Keratinocyte (primary cell): ENCODE measurements around the gene INO80E. TPM values are rescaled to one million over a fixed set of nuclear protein-coding genes. Genes with fewer than 3 reads are reported as not detected.

ENCODE experiments used
- DNase-seq: peaks from one replicate; pipeline ENCODE4 v3.0.0-alpha.2; 2011; ENCODE audit warnings: low read depth, missing footprints, low spot score
- FAIRE-seq: peaks from 2 replicates; lab custom pipeline; 2011; peaks lifted over from hg19 to GRCh38; lab: Jason Lieb, UNC
- H2AFZ ChIP-seq: 2 replicates; pipeline ENCODE4 v1.6.0; 2012; ENCODE audit warnings: low read length, control low read depth, inconsistent platforms; ENCODE audit not compliant: control insufficient read depth
- H3K27ac ChIP-seq: 2 replicates; pipeline ENCODE4 v1.5.1; 2011; ENCODE audit warnings: low read length; ENCODE audit not compliant: control insufficient read depth, insufficient read depth
- H3K27me3 ChIP-seq: 3 replicates; pipeline ENCODE4 v1.6.0; 2011; ENCODE audit warnings: low read length; ENCODE audit not compliant: control insufficient read depth, insufficient read depth; ENCODE audit errors: extremely low read depth
- H3K36me3 ChIP-seq, 2 experiments: 2 replicates in 1 of 2; 3 replicates in 1 of 2; pipeline ENCODE4 v1.5.1; 2011; ENCODE audit warnings: low read length in 2 of 2, mild to moderate bottlenecking in 1 of 2; ENCODE audit not compliant: control insufficient read depth in 2 of 2, insufficient read depth in 2 of 2; ENCODE audit errors: extremely low read depth in 1 of 2
- H3K4me1 ChIP-seq: 3 replicates; pipeline ENCODE4 v1.5.1; 2011; ENCODE audit warnings: low read length; ENCODE audit not compliant: control insufficient read depth, insufficient read depth; ENCODE audit errors: extremely low read depth
- H3K4me2 ChIP-seq: 3 replicates; pipeline ENCODE4 v1.6.0; 2011; ENCODE audit warnings: low read depth, low read length; ENCODE audit not compliant: control insufficient read depth, insufficient read depth; ENCODE audit errors: extremely low read depth
- H3K4me3 ChIP-seq, 3 experiments: fragments of 200-600 bp in 1 of 3; sonication (generic) in 1 of 3; 2 replicates in 2 of 3; 3 replicates in 1 of 3; pipeline ENCODE4 v1.5.1; 2011 to 2016; ENCODE audit warnings: low read length in 3 of 3, mild to moderate bottlenecking in 3 of 3, control low read depth in 2 of 3, inconsistent platforms in 1 of 3, low read depth in 1 of 3, mixed read lengths in 1 of 3, mixed run types in 1 of 3, moderate library complexity in 1 of 3; ENCODE audit not compliant: control insufficient read depth in 2 of 3, insufficient read depth in 2 of 3; ENCODE audit errors: extremely low read depth in 1 of 3
- H3K79me2 ChIP-seq: 2 replicates; pipeline ENCODE4 v1.6.0; 2012; ENCODE audit warnings: low read length; ENCODE audit not compliant: control insufficient read depth, insufficient read depth
- H3K9ac ChIP-seq: 3 replicates; pipeline ENCODE4 v1.6.0; 2011; ENCODE audit warnings: low read length; ENCODE audit not compliant: control insufficient read depth, insufficient read depth; ENCODE audit errors: extremely low read depth
- H3K9me1 ChIP-seq: 3 replicates; pipeline ENCODE4 v1.6.0; 2011; ENCODE audit warnings: low read length; ENCODE audit not compliant: control insufficient read depth, insufficient read depth; ENCODE audit errors: extremely low read depth
- H3K9me3 ChIP-seq: 2 replicates; pipeline ENCODE4 v1.5.1; 2012; ENCODE audit warnings: low read depth, low read length; ENCODE audit not compliant: control insufficient read depth
- H4K20me1 ChIP-seq: 3 replicates; pipeline ENCODE4 v1.6.0; 2011; ENCODE audit warnings: low read length; ENCODE audit not compliant: control insufficient read depth, insufficient read depth; ENCODE audit errors: extremely low read depth
- EZH2 ChIP-seq: IDR thresholded peaks from one replicate; pipeline ENCODE4 v1.6.1; 2012; ENCODE audit warnings: inconsistent platforms, mild to moderate bottlenecking, low read length, moderate library complexity
- dilution Hi-C: fragments of 300-500 bp; cut with MboI; formaldehyde crosslinking; loops from one replicate; pipeline ENCODE4 v1.7.0; 2020; ENCODE audit warnings: low sequenced_read_pairs; ENCODE audit not compliant: extremely low pct_ligation_motif_present
- polyA plus RNA-seq, 5 experiments: library from polyadenylated mRNA; depleted of rRNA in 3 of 5; stranded (reverse) in 3 of 5; stranded (forward) in 1 of 5; unstranded in 1 of 5; fragments of >200 nt; gene quantifications; 1 replicate in 1 of 5; 2 replicates in 3 of 5; 3 replicates in 1 of 5; pipeline versions ENCODE4 v1.2.1 to v1.2.3, GENCODE V29; 2011 to 2012; ENCODE audit warnings: missing spikeins in 2 of 5, low read depth in 1 of 5, low replicate concordance in 1 of 5
- TF ChIP-seq, protein P1 (sequence below), 3 experiments: IDR thresholded peaks in 1 of 3; conservative IDR thresholded peaks in 1 of 3; optimal IDR thresholded peaks in 1 of 3; 2 replicates in 2 of 3; 3 replicates in 1 of 3; pipeline versions ENCODE3 to v1.5.1; 2011; ENCODE audit warnings: low read length in 3 of 3, mild to moderate bottlenecking in 3 of 3, moderate library complexity in 2 of 3, control low read depth in 1 of 3, inconsistent platforms in 1 of 3; ENCODE audit not compliant: insufficient read depth in 2 of 3; ENCODE audit errors: extremely low read depth in 1 of 3

INO80E gene
- polyA plus RNA-seq, 1 donor (not counting 4 experiments of a cell fraction or from before 2014, with no cell fraction given) = 26.7 TPM

- no peak for FAIRE-seq
- Histone ChIP-seq H3K4me2 (no peak overlapping the region), H3K9me1 (no peaks in the 10 kb centered on the region), H3K36me3 (peaks cover 50 to 66% of the 10 kb centered on the region in 2 experiments), H3K9me3 (no peaks in the 10 kb centered on the region), H4K20me1 (no peaks in the 10 kb centered on the region), H3K79me2 (no peaks in the 10 kb centered on the region), H3K4me1 (no peaks in the 10 kb centered on the region), H3K27ac (no peak overlapping the region), H3K27me3 (no peaks in the 10 kb centered on the region), H3K9ac (no peak overlapping the region), H2AFZ (no peak overlapping the region), H3K4me3 (no peak overlapping the region)
- TF ChIP-seq EZH2 = no peak
- TF ChIP-seq, protein P1, sequence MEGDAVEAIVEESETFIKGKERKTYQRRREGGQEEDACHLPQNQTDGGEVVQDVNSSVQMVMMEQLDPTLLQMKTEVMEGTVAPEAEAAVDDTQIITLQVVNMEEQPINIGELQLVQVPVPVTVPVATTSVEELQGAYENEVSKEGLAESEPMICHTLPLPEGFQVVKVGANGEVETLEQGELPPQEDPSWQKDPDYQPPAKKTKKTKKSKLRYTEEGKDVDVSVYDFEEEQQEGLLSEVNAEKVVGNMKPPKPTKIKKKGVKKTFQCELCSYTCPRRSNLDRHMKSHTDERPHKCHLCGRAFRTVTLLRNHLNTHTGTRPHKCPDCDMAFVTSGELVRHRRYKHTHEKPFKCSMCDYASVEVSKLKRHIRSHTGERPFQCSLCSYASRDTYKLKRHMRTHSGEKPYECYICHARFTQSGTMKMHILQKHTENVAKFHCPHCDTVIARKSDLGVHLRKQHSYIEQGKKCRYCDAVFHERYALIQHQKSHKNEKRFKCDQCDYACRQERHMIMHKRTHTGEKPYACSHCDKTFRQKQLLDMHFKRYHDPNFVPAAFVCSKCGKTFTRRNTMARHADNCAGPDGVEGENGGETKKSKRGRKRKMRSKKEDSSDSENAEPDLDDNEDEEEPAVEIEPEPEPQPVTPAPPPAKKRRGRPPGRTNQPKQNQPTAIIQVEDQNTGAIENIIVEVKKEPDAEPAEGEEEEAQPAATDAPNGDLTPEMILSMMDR (optimal IDR thresholded peaks at IDR 0.05 in 1 of 3, IDR thresholded peaks at IDR 0.05 in 1 of 3, conservative IDR thresholded peaks at IDR 0.05 in 1 of 3; ENCODE audit: extremely low read depth in 1 of 3, insufficient read depth in 2 of 3, low read length in 3 of 3) = no peak
- DNase-seq = no peak
- dilution Hi-C loops = no loop called here
Observed at GRCh38 chr16:29986231-29986630, 9.8 kb upstream of the INO80E start.

GRCh38 chr16:29986931-29987330 is 9.1 kb upstream of the INO80E start:
- no peak overlapping the region for H3K9ac ChIP-seq
- H3K4me1 ChIP-seq = no peaks in the 10 kb centered on the region
- TF ChIP-seq, protein P1 (optimal IDR thresholded peaks at IDR 0.05 in 1 of 3, IDR thresholded peaks at IDR 0.05 in 1 of 3, conservative IDR thresholded peaks at IDR 0.05 in 1 of 3; ENCODE audit: extremely low read depth in 1 of 3, insufficient read depth in 2 of 3, low read length in 3 of 3) = no peak
- no peak for TF ChIP-seq EZH2
- no peaks in the 10 kb centered on the region for H4K20me1 ChIP-seq
- H3K4me2 ChIP-seq = no peak overlapping the region
- H3K36me3 ChIP-seq = peaks cover 52 to 64% of the 10 kb centered on the region in 2 experiments
- H3K79me2 ChIP-seq = no peaks in the 10 kb centered on the region
- dilution Hi-C loops = no loop called here
- DNase-seq (no peak), FAIRE-seq (no peak)
- no peak overlapping the region for H3K27ac ChIP-seq
- H3K9me1 ChIP-seq = no peaks in the 10 kb centered on the region
- no peaks in the 10 kb centered on the region for H3K9me3 ChIP-seq
- H2AFZ ChIP-seq = no peak overlapping the region
- H3K4me3 ChIP-seq = no peak overlapping the region
- H3K27me3 ChIP-seq = no peaks in the 10 kb centered on the region
